Osteocyte (in vitro differentiated cells): ENCODE results near the gene TSPAN10. TPM values are rescaled to one million over a fixed set of nuclear protein-coding genes. Genes with fewer than 3 reads are reported as not detected.

Source experiments
- DNase-seq: peaks from one replicate; pipeline ENCODE4 v3.0.0; 2021; ENCODE audit warnings: mixed read lengths; ENCODE audit not compliant: unreplicated experiment; ENCODE audit errors: extremely low spot score
- H3K27ac Mint-ChIP-seq: one replicate; pipeline ENCODE4 v1.8.0; 2021; ENCODE audit warnings: mild to moderate bottlenecking, mixed read lengths; ENCODE audit not compliant: unreplicated experiment
- H3K27me3 Mint-ChIP-seq: one replicate; pipeline ENCODE4 v1.8.0; 2021; ENCODE audit warnings: mixed read lengths; ENCODE audit not compliant: unreplicated experiment
- H3K36me3 Mint-ChIP-seq: one replicate; pipeline ENCODE4 v1.8.0; 2021; ENCODE audit warnings: mixed read lengths; ENCODE audit not compliant: unreplicated experiment
- H3K4me1 Mint-ChIP-seq: one replicate; pipeline ENCODE4 v1.8.0; 2021; ENCODE audit warnings: mixed read lengths; ENCODE audit not compliant: unreplicated experiment
- H3K4me3 Mint-ChIP-seq: one replicate; pipeline ENCODE4 v1.8.0; 2021; ENCODE audit warnings: mild to moderate bottlenecking, moderate library complexity, mixed read lengths; ENCODE audit not compliant: unreplicated experiment
- H3K9me3 Mint-ChIP-seq: one replicate; pipeline ENCODE4 v1.8.0; 2021; ENCODE audit warnings: mixed read lengths; ENCODE audit not compliant: unreplicated experiment
- CTCF ChIP-seq: fragments of 200-600 bp; sonication (generic); IDR thresholded peaks from 2 replicates; pipeline ENCODE4 v1.5.0; 2021; ENCODE audit warnings: antibody characterized with exemption, mild to moderate bottlenecking, moderate library complexity
- total RNA-seq: library from RNA; stranded (reverse); gene quantifications from 2 replicates; pipeline ENCODE4 v1.2.1, GENCODE V29; 2021

Gene TSPAN10
- total RNA-seq, 1 donor from 2014 or later: 1.6 TPM

- DNase-seq: no peak
- TF ChIP-seq CTCF: no peak
- H3K4me3 Mint-ChIP-seq: no peak overlapping the region
- no peaks in the 10 kb centered on the region for H3K9me3 Mint-ChIP-seq
- H3K36me3 Mint-ChIP-seq: no peaks in the 10 kb centered on the region
- H3K27ac Mint-ChIP-seq: no peak overlapping the region
- H3K27me3 Mint-ChIP-seq: no peaks in the 10 kb centered on the region
- H3K4me1 Mint-ChIP-seq: peaks cover 1% of the 10 kb centered on the region
These were observed 23.4 kb downstream of the TSPAN10 start for GRCh38 chr17:81660441-81660840.

GRCh38 chr17:81662002-81662401 is 25.0 kb downstream of the TSPAN10 start:
- Mint-ChIP-seq H3K27ac (no peak overlapping the region), H3K4me1 (peaks cover 9% of the 10 kb centered on the region), H3K9me3 (no peaks in the 10 kb centered on the region), H3K4me3 (no peak overlapping the region), H3K27me3 (no peaks in the 10 kb centered on the region), H3K36me3 (no peaks in the 10 kb centered on the region)
- no peak for DNase-seq
- TF ChIP-seq CTCF: no peak

GRCh38 chr17:81664051-81664470 is 27.1 kb downstream of the TSPAN10 start:
- no peak overlapping the region for H3K27ac Mint-ChIP-seq
- DNase-seq: no peak
- peaks cover 3% of the 10 kb centered on the region for H3K36me3 Mint-ChIP-seq
- H3K4me1 Mint-ChIP-seq: peaks cover 17% of the 10 kb centered on the region
- no peaks in the 10 kb centered on the region for H3K9me3 Mint-ChIP-seq
- no peaks in the 10 kb centered on the region for H3K27me3 Mint-ChIP-seq
- H3K4me3 Mint-ChIP-seq: peak overlapping the region; percentile 10
- TF ChIP-seq CTCF: no peak

- H3K4me3 Mint-ChIP-seq: peak overlapping the region; percentile 93
- no peaks in the 10 kb centered on the region for H3K27me3 Mint-ChIP-seq
- DNase-seq: no peak
- H3K27ac Mint-ChIP-seq: peak overlapping the region; percentile 91
- peaks cover 17% of the 10 kb centered on the region for H3K4me1 Mint-ChIP-seq
- TF ChIP-seq CTCF: no peak
- H3K9me3 Mint-ChIP-seq: no peaks in the 10 kb centered on the region
- H3K36me3 Mint-ChIP-seq: peaks cover 7% of the 10 kb centered on the region
These were observed 28.5 kb downstream of the TSPAN10 start for GRCh38 chr17:81665205-81666091.

- TF ChIP-seq CTCF: no peak
- H3K36me3 Mint-ChIP-seq: peaks cover 7% of the 10 kb centered on the region
- no peaks in the 10 kb centered on the region for H3K27me3 Mint-ChIP-seq
- H3K4me1 Mint-ChIP-seq: peaks cover 17% of the 10 kb centered on the region
- H3K9me3 Mint-ChIP-seq: no peaks in the 10 kb centered on the region
- DNase-seq: no peak
- peak overlapping the region; percentile 91 for H3K27ac Mint-ChIP-seq
- peak overlapping the region; percentile 93 for H3K4me3 Mint-ChIP-seq
These were observed 29.0 kb downstream of the TSPAN10 start for GRCh38 chr17:81666092-81666341.
